SK-N-SH treated with all-trans-retinoic acid at 6 μM for 48 hours (cell line): ENCODE measurements around the gene PRKRIP1.

ENCODE experiments used
- ARNTL ChIP-seq: fragments of 450-650 bp; formaldehyde crosslinking; IDR thresholded peaks from 2 replicates; pipeline ENCODE4 v1.5.0; 2020; ENCODE audit warnings: low read depth, mild to moderate bottlenecking, moderate library complexity, borderline replicate concordance
- BACH2 ChIP-seq: fragments of 250-450 bp; sonication (Bioruptor Pico); IDR thresholded peaks from 2 replicates; pipeline ENCODE4 v1.9.0; 2021; ENCODE audit warnings: mild to moderate bottlenecking, borderline replicate concordance
- CSRNP3 ChIP-seq: fragments of 250-450 bp; sonication (Bioruptor Pico); IDR thresholded peaks from 2 replicates; pipeline ENCODE4 v1.5.1; 2021; ENCODE audit warnings: mild to moderate bottlenecking, moderate library complexity
- ESRRG ChIP-seq: fragments of 250-450 bp; sonication (Bioruptor Pico); IDR thresholded peaks from 2 replicates; pipeline ENCODE4 v1.6.1; 2021; ENCODE audit warnings: mild to moderate bottlenecking
- POU6F1 ChIP-seq: fragments of 250-450 bp; sonication (Bioruptor Pico); IDR thresholded peaks from 2 replicates; pipeline ENCODE4 v1.8.0; 2021; ENCODE audit warnings: low read depth, mild to moderate bottlenecking, moderate library complexity, borderline replicate concordance
- PPARA ChIP-seq: fragments of 250-450 bp; sonication (Bioruptor Pico); IDR thresholded peaks from 2 replicates; pipeline ENCODE4 v1.5.0; 2020; ENCODE audit warnings: mild to moderate bottlenecking, borderline replicate concordance
- RARB ChIP-seq: fragments of 250-450 bp; sonication (Bioruptor Pico); IDR thresholded peaks from 2 replicates; pipeline ENCODE4 v1.8.0; 2021; ENCODE audit warnings: mild to moderate bottlenecking, moderate library complexity
- TOX ChIP-seq: fragments of 250-450 bp; sonication (Bioruptor Pico); IDR thresholded peaks from 2 replicates; pipeline ENCODE4 v1.8.0; 2021; ENCODE audit warnings: mild to moderate bottlenecking, moderate library complexity, borderline replicate concordance
- TSHZ2 ChIP-seq: fragments of 250-450 bp; sonication (Bioruptor Pico); IDR thresholded peaks from 2 replicates; pipeline ENCODE4 v1.5.0; 2020; ENCODE audit warnings: mild to moderate bottlenecking, moderate library complexity
- ZC3H10 ChIP-seq: fragments of 250-450 bp; sonication (Bioruptor Pico); IDR thresholded peaks from 2 replicates; pipeline ENCODE4 v1.5.1; 2021; ENCODE audit warnings: mild to moderate bottlenecking, moderate library complexity
- ZFP30 ChIP-seq: fragments of 450-650 bp; formaldehyde crosslinking; IDR thresholded peaks from 2 replicates; pipeline ENCODE4 v1.5.0; 2022; ENCODE audit warnings: mild to moderate bottlenecking, moderate library complexity

GRCh38 chr7:102424129-102424551, 28.0 kb downstream of the PRKRIP1 start:
- TF ChIP-seq CSRNP3 (CRISPR knock-in tag) (no peak), ESRRG (CRISPR knock-in tag) (no peak), TSHZ2 (CRISPR knock-in tag) (no peak), ARNTL (no peak), TOX (no peak), RARB (no peak), PPARA (CRISPR knock-in tag) (no peak), POU6F1 (CRISPR knock-in tag) (no peak), ZC3H10 (CRISPR knock-in tag) (no peak), ZFP30 (CRISPR knock-in tag) (no peak), BACH2 (CRISPR knock-in tag) (no peak)
